Large intestine (tissue), 3 donors: ENCODE results near the gene PRKN. TPM values are rescaled to one million over a fixed set of nuclear protein-coding genes. Genes with fewer than 3 reads are reported as not detected.
A peak's percentile ranks its signal among the peaks of the same experiment; 100 is the strongest.

Source experiments
- DNase-seq, 2 donors: peaks; one replicate each; pipeline versions ENCODE4 v3.0.0 to v3.0.0-alpha.2; 2013
- H3K27ac ChIP-seq: one replicate; pipeline ENCODE4 v1.5.1; 2013; ENCODE audit warnings: low read length
- H3K27me3 ChIP-seq: 2 replicates; pipeline ENCODE4 v1.6.1; 2013; ENCODE audit warnings: low read length; ENCODE audit not compliant: control insufficient read depth, insufficient read depth
- H3K36me3 ChIP-seq: 2 replicates; pipeline ENCODE4 v1.6.1; 2013; ENCODE audit warnings: low read length; ENCODE audit not compliant: control insufficient read depth, insufficient read depth
- H3K4me1 ChIP-seq: one replicate; pipeline ENCODE4 v1.6.1; 2013; ENCODE audit warnings: low read length; ENCODE audit not compliant: control insufficient read depth, insufficient read depth
- H3K4me3 ChIP-seq: one replicate; pipeline ENCODE4 v1.5.1; 2013; ENCODE audit warnings: low read length
- H3K9me3 ChIP-seq: one replicate; pipeline ENCODE4 v1.6.1; 2013; ENCODE audit warnings: mild to moderate bottlenecking, low read depth, low read length, moderate library complexity; ENCODE audit not compliant: control insufficient read depth
- WGBS: methylation state at CpG from one replicate; pipeline ENCODE4 v1.1.5; 2013; ENCODE audit warnings: low lambda C conversion rate; ENCODE audit not compliant: insufficient coverage; 5-methylcytosine and 5-hydroxymethylcytosine counted together
- polyA plus RNA-seq: library from polyadenylated mRNA; unstranded; fragments of 120-200 nt; gene quantifications from one replicate; pipeline ENCODE4 v1.2.1, GENCODE V29; 2013

The PRKN gene
- polyA plus RNA-seq, 1 donor: 2.5 TPM

DNA sequence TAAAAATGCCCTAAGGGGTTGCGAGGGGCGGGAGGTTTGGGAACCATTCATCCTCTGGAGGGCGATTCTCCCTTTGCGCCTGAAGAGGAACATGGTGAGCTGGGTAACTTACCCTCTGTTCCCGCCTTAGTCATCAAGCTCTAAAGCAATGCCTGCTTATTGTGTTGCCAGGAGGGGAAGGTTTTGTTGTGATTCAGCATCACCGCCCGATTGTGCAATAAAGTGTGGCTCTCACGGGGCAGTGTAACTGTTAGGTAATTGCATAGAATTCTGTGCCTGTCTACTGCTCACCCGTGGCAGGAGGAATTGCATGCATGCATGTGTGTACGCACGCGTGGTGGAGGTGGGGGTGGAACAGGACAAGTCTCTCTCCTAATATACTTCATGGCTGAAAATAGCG is 1358.2 kb downstream of the PRKN start:
- DNase-seq: peak; percentile 80 to 86
- Histone ChIP-seq H3K4me1 (peaks cover 14% of the 10 kb centered on the region), H3K27ac (peak overlapping the region; percentile 30), H3K27me3 (no peaks in the 10 kb centered on the region), H3K4me3 (no peak overlapping the region), H3K9me3 (peaks cover 4% of the 10 kb centered on the region), H3K36me3 (no peaks in the 10 kb centered on the region)
- 80% methylated on average over 3 of the region's 13 CpGs for WGBS

- Histone ChIP-seq H3K27me3 (no peaks in the 10 kb centered on the region), H3K4me1 (peaks cover 14% of the 10 kb centered on the region), H3K36me3 (no peaks in the 10 kb centered on the region), H3K9me3 (peaks cover 13% of the 10 kb centered on the region), H3K27ac (peak overlapping the region; percentile 30), H3K4me3 (no peak overlapping the region)
- WGBS: no CpG with 5 or more reads among the region's 7 CpGs
- DNase-seq: no peak
Observed at GRCh38 chr6:161368514-161368913, 1359.1 kb downstream of the PRKN start.

GRCh38 chr6:161367472-161367871 is 1360.1 kb downstream of the PRKN start:
- H3K36me3 ChIP-seq: no peaks in the 10 kb centered on the region
- H3K9me3 ChIP-seq: peaks cover 16% of the 10 kb centered on the region
- H3K27ac ChIP-seq: peak overlapping the region; percentile 77
- H3K4me3 ChIP-seq: no peak overlapping the region
- WGBS: no CpG with 5 or more reads among the region's 12 CpGs
- peak; percentile 86 to 94 for DNase-seq
- H3K27me3 ChIP-seq: no peaks in the 10 kb centered on the region
- peaks cover 14% of the 10 kb centered on the region for H3K4me1 ChIP-seq

DNA sequence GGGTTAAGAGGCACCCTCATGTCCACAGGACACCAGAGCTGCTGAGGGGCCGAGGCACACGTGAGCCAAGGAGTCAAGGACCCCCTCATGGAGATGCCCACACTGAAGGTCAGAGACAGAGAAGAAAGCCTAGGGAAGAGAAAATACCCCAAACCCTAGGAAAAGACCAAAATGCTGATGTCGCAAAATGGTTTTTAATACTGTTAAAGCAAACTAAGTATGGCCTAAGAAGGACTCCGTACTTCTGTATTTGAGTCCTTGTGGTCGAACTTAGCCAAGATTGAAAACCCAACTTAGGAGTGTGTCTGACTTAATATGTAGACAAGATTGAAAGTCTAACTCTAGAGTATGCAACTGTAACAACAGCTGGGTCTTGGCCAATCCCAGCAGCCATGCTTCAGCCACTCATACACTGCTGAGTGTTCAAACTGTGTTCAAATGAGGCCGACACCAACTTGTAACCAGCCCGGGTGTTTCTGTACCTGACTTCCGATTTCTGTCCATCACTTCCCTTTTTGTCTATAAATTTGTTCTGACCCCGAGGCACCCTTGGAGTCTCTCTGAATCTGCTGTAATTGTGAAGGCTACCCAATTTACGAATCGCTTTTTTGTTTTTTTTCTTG is 1361.2 kb downstream of the PRKN start:
- H3K27ac ChIP-seq: no peak overlapping the region
- H3K9me3 ChIP-seq: peaks cover 16% of the 10 kb centered on the region
- DNase-seq: no peak
- 100% methylated on average over 2 of the region's 11 CpGs for WGBS
- no peaks in the 10 kb centered on the region for H3K27me3 ChIP-seq
- peaks cover 14% of the 10 kb centered on the region for H3K4me1 ChIP-seq
- H3K36me3 ChIP-seq: no peaks in the 10 kb centered on the region
- no peak overlapping the region for H3K4me3 ChIP-seq

DNA sequence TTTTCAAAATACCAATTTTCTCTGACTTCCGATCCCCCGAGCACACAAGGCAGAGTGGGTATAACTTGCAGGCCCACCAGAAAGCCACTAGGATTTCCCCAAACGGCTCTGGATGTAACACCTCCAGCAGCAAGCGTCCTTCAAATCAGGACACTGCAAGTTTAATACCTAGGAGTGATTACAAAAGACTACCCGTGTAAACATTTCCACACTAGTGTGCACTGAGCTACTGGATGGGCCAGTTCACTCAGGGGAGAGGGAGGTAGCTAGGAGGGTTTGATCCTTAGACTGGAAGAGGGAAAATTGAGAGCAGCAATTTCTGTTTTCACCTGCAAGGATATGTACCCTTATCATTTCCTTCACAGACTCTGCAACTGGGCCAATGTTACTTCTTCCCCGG is 1361.9 kb downstream of the PRKN start:
- WGBS: no CpG with 5 or more reads among the region's 6 CpGs
- no peak overlapping the region for H3K27ac ChIP-seq

GRCh38 chr6:161363286-161363685 is 1364.3 kb downstream of the PRKN start:
- H3K4me1 ChIP-seq: peaks cover 5% of the 10 kb centered on the region
- H3K27ac ChIP-seq: no peak overlapping the region
- no peaks in the 10 kb centered on the region for H3K27me3 ChIP-seq
- H3K4me3 ChIP-seq: no peak overlapping the region
- H3K9me3 ChIP-seq: peaks cover 16% of the 10 kb centered on the region
- H3K36me3 ChIP-seq: no peaks in the 10 kb centered on the region
- DNase-seq: no peak

More for the DNA sequence above, 1361.9 kb downstream of the PRKN start:
- no peak for DNase-seq
- Histone ChIP-seq H3K4me3 (no peak overlapping the region), H3K4me1 (peaks cover 14% of the 10 kb centered on the region), H3K36me3 (no peaks in the 10 kb centered on the region), H3K27me3 (no peaks in the 10 kb centered on the region), H3K9me3 (peaks cover 16% of the 10 kb centered on the region)

DNA sequence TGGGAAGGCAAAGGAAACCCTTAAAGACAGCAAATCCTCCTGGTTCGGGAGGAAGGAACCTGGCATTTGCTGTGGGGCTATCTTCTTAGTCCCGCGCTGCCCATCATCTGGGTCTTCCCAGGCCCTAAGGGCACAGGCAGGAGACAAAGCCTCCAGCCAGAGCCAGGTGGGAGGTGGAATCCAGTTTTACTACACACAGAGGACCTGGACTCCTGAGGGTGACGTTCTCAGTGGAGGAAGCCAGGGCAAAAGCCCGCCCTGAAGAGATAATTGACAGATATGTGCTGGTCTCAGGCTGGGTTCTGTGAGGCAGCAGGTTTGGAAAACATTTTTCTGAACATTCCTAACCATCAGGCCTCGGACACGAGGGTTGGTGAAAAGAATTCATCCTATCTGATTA is 1365.3 kb downstream of the PRKN start:
- no peaks in the 10 kb centered on the region for H3K36me3 ChIP-seq
- peaks cover 16% of the 10 kb centered on the region for H3K9me3 ChIP-seq
- no peak overlapping the region for H3K4me3 ChIP-seq
- H3K4me1 ChIP-seq: no peaks in the 10 kb centered on the region
- no CpG with 5 or more reads among the region's 7 CpGs for WGBS
- H3K27me3 ChIP-seq: no peaks in the 10 kb centered on the region
- DNase-seq: no peak
- H3K27ac ChIP-seq: no peak overlapping the region

DNA sequence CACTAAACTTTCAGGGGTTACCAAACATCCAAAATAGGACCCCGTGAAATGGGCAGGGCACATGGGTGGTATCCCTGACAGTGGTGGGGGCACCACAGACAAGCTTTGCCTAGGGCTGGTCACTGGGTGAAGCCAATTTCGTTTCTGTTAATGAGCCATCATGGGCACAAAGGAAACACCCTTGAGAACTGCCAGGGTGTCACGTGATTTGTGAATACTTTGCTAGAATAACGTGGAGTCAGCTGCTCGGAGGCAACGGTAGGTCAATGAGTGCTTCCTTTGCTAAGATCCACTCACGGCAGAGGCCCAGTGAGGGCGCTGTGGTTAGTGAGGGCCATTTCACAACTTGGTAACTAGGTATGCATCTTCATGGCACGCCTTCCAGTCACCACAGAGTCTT is 1366.0 kb downstream of the PRKN start:
- no peak for DNase-seq
- no peaks in the 10 kb centered on the region for H3K4me1 ChIP-seq
- H3K36me3 ChIP-seq: no peaks in the 10 kb centered on the region
- WGBS: 83% methylated on average over 1 of the region's 9 CpGs
- no peak overlapping the region for H3K4me3 ChIP-seq
- H3K9me3 ChIP-seq: peaks cover 16% of the 10 kb centered on the region
- H3K27ac ChIP-seq: no peak overlapping the region
- H3K27me3 ChIP-seq: no peaks in the 10 kb centered on the region

DNA sequence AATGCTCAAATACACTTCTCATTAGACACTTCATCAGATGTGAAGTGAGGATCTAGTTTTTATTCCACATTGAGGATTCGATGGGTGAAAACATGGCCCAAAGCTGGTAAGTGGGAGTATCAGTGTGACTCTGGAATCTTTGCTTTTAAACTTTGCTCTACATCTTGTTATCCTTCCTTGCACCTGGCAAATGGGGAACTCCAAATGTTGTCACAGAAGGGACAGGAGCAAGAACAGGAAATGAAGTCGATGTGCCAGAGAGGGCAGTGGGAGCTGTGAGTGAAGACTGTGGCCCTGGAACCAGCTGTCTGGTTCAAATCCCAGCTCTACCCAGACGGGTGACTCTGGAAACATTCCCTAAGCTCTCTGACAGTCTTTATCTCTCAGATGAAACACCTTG is 1367.0 kb downstream of the PRKN start:
- H3K36me3 ChIP-seq: no peaks in the 10 kb centered on the region
- H3K9me3 ChIP-seq: peaks cover 16% of the 10 kb centered on the region
- H3K4me1 ChIP-seq: no peaks in the 10 kb centered on the region
- no peak for DNase-seq
- H3K4me3 ChIP-seq: no peak overlapping the region
- no peak overlapping the region for H3K27ac ChIP-seq
- no CpG with 5 or more reads among the region's 3 CpGs for WGBS
- no peaks in the 10 kb centered on the region for H3K27me3 ChIP-seq

GRCh38 chr6:161359618-161359945 is 1368.0 kb downstream of the PRKN start:
- WGBS: no CpG with 5 or more reads among the region's 5 CpGs
- Histone ChIP-seq H3K9me3 (peaks cover 14% of the 10 kb centered on the region), H3K27me3 (no peaks in the 10 kb centered on the region), H3K4me3 (no peak overlapping the region), H3K4me1 (no peaks in the 10 kb centered on the region), H3K36me3 (no peaks in the 10 kb centered on the region), H3K27ac (no peak overlapping the region)
- no peak for DNase-seq

- H3K9me3 ChIP-seq: no peaks in the 10 kb centered on the region
- H3K27me3 ChIP-seq: no peaks in the 10 kb centered on the region
- no peaks in the 10 kb centered on the region for H3K36me3 ChIP-seq
- WGBS: 95% methylated on average over 4 of the region's 21 CpGs
- no peak overlapping the region for H3K4me3 ChIP-seq
- H3K27ac ChIP-seq: no peak overlapping the region
- no peak for DNase-seq
- no peaks in the 10 kb centered on the region for H3K4me1 ChIP-seq
Observed at GRCh38 chr6:161356167-161356854, 1371.3 kb downstream of the PRKN start.
